AG08396 (cell line): ENCODE data around the gene ARHGAP6.
A peak's percentile ranks its signal among the peaks of the same experiment; 100 is the strongest.
"Not testable (repeated sequence)": the region's sequence is repeated elsewhere in the genome, so short reads cannot be mapped to it uniquely, and the experiment has no call there.

Experiments
- DNase-seq: peaks from one replicate; pipeline ENCODE4 v3.0.0; 2012; ENCODE audit warnings: low spot score, mixed read lengths

ARHGAP6 gene

GRCh38 chrX:11579636-11580600 lies 85.8 kb downstream of the ARHGAP6 start:
- DNase-seq: no peak

- DNase-seq: not testable (repeated sequence)
Measured at GRCh38 chrX:11578301-11578700, 87.4 kb downstream of the ARHGAP6 start.

GRCh38 chrX:11577603-11578002 lies 88.1 kb downstream of the ARHGAP6 start:
- no peak for DNase-seq

GRCh38 chrX:11575332-11575731 lies 90.4 kb downstream of the ARHGAP6 start:
- no peak for DNase-seq

- DNase-seq: no peak
Measured at GRCh38 chrX:11567528-11568220, 98.0 kb downstream of the ARHGAP6 start.

- no peak for DNase-seq
Measured at GRCh38 chrX:11566789-11567188, 98.9 kb downstream of the ARHGAP6 start.

- DNase-seq: no peak
Measured at GRCh38 chrX:11566173-11566572, 99.5 kb downstream of the ARHGAP6 start.

GRCh38 chrX:11564546-11564945 lies 101.2 kb downstream of the ARHGAP6 start:
- DNase-seq: no peak

GRCh38 chrX:11562570-11562969 lies 103.2 kb downstream of the ARHGAP6 start:
- no peak for DNase-seq

GRCh38 chrX:11558972-11559371 lies 106.7 kb downstream of the ARHGAP6 start:
- DNase-seq: no peak

GRCh38 chrX:11557120-11557519 lies 108.6 kb downstream of the ARHGAP6 start:
- peak; percentile 37 for DNase-seq

GRCh38 chrX:11555759-11556158 lies 110.0 kb downstream of the ARHGAP6 start:
- no peak for DNase-seq

GRCh38 chrX:11553594-11553993 lies 112.1 kb downstream of the ARHGAP6 start:
- no peak for DNase-seq

GRCh38 chrX:11551151-11551550 lies 114.6 kb downstream of the ARHGAP6 start:
- no peak for DNase-seq

- no peak for DNase-seq
Measured at GRCh38 chrX:11546917-11547316, 118.8 kb downstream of the ARHGAP6 start.

GRCh38 chrX:11543249-11543648 lies 122.5 kb downstream of the ARHGAP6 start:
- DNase-seq: no peak

GRCh38 chrX:11541510-11541909 lies 124.2 kb downstream of the ARHGAP6 start:
- no peak for DNase-seq

- DNase-seq: no peak
Measured at GRCh38 chrX:11540532-11541377, 125.0 kb downstream of the ARHGAP6 start.

GRCh38 chrX:11537141-11537540 lies 128.6 kb downstream of the ARHGAP6 start:
- DNase-seq: no peak

- no peak for DNase-seq
Measured at GRCh38 chrX:11535156-11535919, 130.4 kb downstream of the ARHGAP6 start.

- peak; percentile 45 for DNase-seq
Measured at GRCh38 chrX:11533199-11533651, 132.5 kb downstream of the ARHGAP6 start.
